SK-N-SH (cell line): ENCODE results near the gene MAP3K13. TPM values are rescaled to one million over a fixed set of nuclear protein-coding genes. Genes with fewer than 3 reads are reported as not detected.

Experiments
- CTCF ChIA-PET: fragments of 300-600, 350-600 bp; formaldehyde crosslinking; extraction: SDS; loops from one replicate; lab custom pipeline; 2021; lab: Yijun Ruan, JAX
- POLR2A ChIA-PET: fragments of 350-600 bp; sonication (Branson Sonifier 250); formaldehyde crosslinking; extraction: SDS; loops from one replicate; lab custom pipeline; 2020; ENCODE audit warnings: antibody characterized with exemption, inconsistent platforms; lab: Yijun Ruan, JAX
- DNase-seq: peaks from one replicate; pipeline ENCODE4 v3.0.0; 2012
- H2AFZ ChIP-seq: fragments of 200-600 bp; sonication (generic); 2 replicates; pipeline ENCODE4 v1.8.1; 2016; ENCODE audit warnings: antibody characterized with exemption, mild to moderate bottlenecking, low read depth
- H3F3A ChIP-seq: fragments of 200-600 bp; sonication (generic); replicated peaks from 2 replicates; pipeline ENCODE3; 2016; ENCODE audit warnings: antibody characterized with exemption, mild to moderate bottlenecking; ENCODE audit not compliant: insufficient read depth
- H3K27ac ChIP-seq, 2 experiments: fragments of 200-500 bp in 1 of 2; fragments of 200-600 bp in 1 of 2; sonication (Bioruptor generic) in 1 of 2; sonication (generic), shearing (Covaris generic) in 1 of 2; 2 replicates each; pipeline versions ENCODE4 v1.5.1 to v1.6.1; 2014 to 2016; ENCODE audit warnings: low read depth in 2 of 2, inconsistent platforms in 1 of 2, low read length in 1 of 2, mild to moderate bottlenecking in 1 of 2, mixed read lengths in 1 of 2
- H3K27me3 ChIP-seq: fragments of 200-600 bp; sonication (generic), shearing (Covaris generic); 2 replicates; pipeline ENCODE4 v1.6.1; 2016; ENCODE audit warnings: mixed run types; ENCODE audit not compliant: insufficient read depth
- H3K36me3 ChIP-seq, 2 experiments: fragments of 200-500 bp in 1 of 2; fragments of 200-600 bp in 1 of 2; sonication (Bioruptor generic) in 1 of 2; sonication (generic) in 1 of 2; replicated peaks in 1 of 2; 2 replicates each; pipeline versions ENCODE3 to v1.5.1; 2014 to 2016; ENCODE audit warnings: low read length in 1 of 2, mild to moderate bottlenecking in 1 of 2; ENCODE audit not compliant: insufficient read depth in 2 of 2, control insufficient read depth in 1 of 2
- H3K4me1 ChIP-seq, 2 experiments: fragments of 200-500 bp in 1 of 2; fragments of 200-600 bp in 1 of 2; sonication (Bioruptor generic) in 1 of 2; sonication (generic), shearing (Covaris generic) in 1 of 2; 2 replicates each; pipeline versions ENCODE4 v1.5.1 to v1.6.1; 2014 to 2016; ENCODE audit warnings: low read depth in 1 of 2, low read length in 1 of 2, mixed run types in 1 of 2; ENCODE audit not compliant: insufficient read depth in 2 of 2, control insufficient read depth in 1 of 2
- H3K4me2 ChIP-seq: fragments of 200-600 bp; sonication (generic), shearing (Covaris generic); 2 replicates; pipeline ENCODE4 v1.6.1; 2017; ENCODE audit warnings: mixed run types
- H3K4me3 ChIP-seq, 2 experiments: fragments of 200-500 bp in 1 of 2; fragments of 200-600 bp in 1 of 2; sonication (Bioruptor generic) in 1 of 2; sonication (generic), shearing (Covaris generic) in 1 of 2; 2 replicates each; pipeline versions ENCODE4 v1.5.1 to v1.8.1; 2014 to 2016; ENCODE audit warnings: low read depth in 2 of 2, inconsistent platforms in 1 of 2, low read length in 1 of 2, mild to moderate bottlenecking in 1 of 2, mixed read lengths in 1 of 2, moderate library complexity in 1 of 2
- H3K79me2 ChIP-seq: fragments of 200-600 bp; sonication (generic); 2 replicates; pipeline ENCODE4 v1.8.1; 2017; ENCODE audit warnings: mild to moderate bottlenecking; ENCODE audit not compliant: insufficient read depth
- H3K9ac ChIP-seq: fragments of 200-600 bp; sonication (generic); 2 replicates; pipeline ENCODE4 v1.6.1; 2017; ENCODE audit warnings: mixed run types
- H3K9me2 ChIP-seq: fragments of 200-600 bp; sonication (generic); 2 replicates; pipeline ENCODE4 v1.6.1; 2017; ENCODE audit warnings: mixed run types
- H3K9me3 ChIP-seq: fragments of 200-600 bp; sonication (generic); 2 replicates; pipeline ENCODE4 v1.6.1; 2017; ENCODE audit warnings: mixed run types, mild to moderate bottlenecking, moderate library complexity
- H4K20me1 ChIP-seq: fragments of 200-600 bp; sonication (generic); 2 replicates; pipeline ENCODE4 v1.6.1; 2017; ENCODE audit warnings: mild to moderate bottlenecking, mixed run types; ENCODE audit not compliant: insufficient read depth
- CHD2 ChIP-seq: fragments of 150-350 bp; IDR thresholded peaks from 2 replicates; pipeline ENCODE4 v1.6.1; 2018; ENCODE audit warnings: low read length; ENCODE audit not compliant: partially characterized antibody
- FOSL2 ChIP-seq: IDR thresholded peaks from 2 replicates; pipeline ENCODE4 v1.4.0; 2012; ENCODE audit warnings: low read depth, mild to moderate bottlenecking, moderate library complexity, borderline replicate concordance
- FOXM1 ChIP-seq: IDR thresholded peaks from 2 replicates; pipeline ENCODE4 v1.4.0; 2012; ENCODE audit warnings: low read depth, mild to moderate bottlenecking
- JUND ChIP-seq: IDR thresholded peaks from 2 replicates; pipeline ENCODE4 v1.4.0; 2012
- MEF2A ChIP-seq: IDR thresholded peaks from 2 replicates; pipeline ENCODE4 v1.4.0; 2012; ENCODE audit warnings: low read depth, borderline replicate concordance
- MXI1 ChIP-seq: IDR thresholded peaks from 2 replicates; pipeline ENCODE4 v1.6.1; 2012; ENCODE audit warnings: mild to moderate bottlenecking, low read depth, low read length, improper control_type of control experiment
- RFX5 ChIP-seq: IDR thresholded peaks from 2 replicates; pipeline ENCODE4 v1.6.1; 2012; ENCODE audit warnings: mild to moderate bottlenecking, improper control_type of control experiment, low read length
- WGBS: methylation state at CpG from one replicate; pipeline ENCODE4 v1.1.6; 2017; ENCODE audit warnings: low lambda C conversion rate; 5-methylcytosine and 5-hydroxymethylcytosine counted together
- polyA plus RNA-seq, 3 experiments: library from polyadenylated mRNA; depleted of rRNA; stranded (reverse); fragments of >200 nt; gene quantifications; 2 replicates each; pipeline ENCODE4 v1.2.3, GENCODE V29; 2012
- TF ChIP-seq, protein P1 (sequence below): IDR thresholded peaks from 2 replicates; pipeline ENCODE4; 2012
- TF ChIP-seq, protein P2 (sequence below): fragments of 150-350 bp; IDR thresholded peaks from 2 replicates; pipeline ENCODE4 v1.6.1; 2016; ENCODE audit warnings: mild to moderate bottlenecking, low read depth, low read length

The MAP3K13 gene, protein sequence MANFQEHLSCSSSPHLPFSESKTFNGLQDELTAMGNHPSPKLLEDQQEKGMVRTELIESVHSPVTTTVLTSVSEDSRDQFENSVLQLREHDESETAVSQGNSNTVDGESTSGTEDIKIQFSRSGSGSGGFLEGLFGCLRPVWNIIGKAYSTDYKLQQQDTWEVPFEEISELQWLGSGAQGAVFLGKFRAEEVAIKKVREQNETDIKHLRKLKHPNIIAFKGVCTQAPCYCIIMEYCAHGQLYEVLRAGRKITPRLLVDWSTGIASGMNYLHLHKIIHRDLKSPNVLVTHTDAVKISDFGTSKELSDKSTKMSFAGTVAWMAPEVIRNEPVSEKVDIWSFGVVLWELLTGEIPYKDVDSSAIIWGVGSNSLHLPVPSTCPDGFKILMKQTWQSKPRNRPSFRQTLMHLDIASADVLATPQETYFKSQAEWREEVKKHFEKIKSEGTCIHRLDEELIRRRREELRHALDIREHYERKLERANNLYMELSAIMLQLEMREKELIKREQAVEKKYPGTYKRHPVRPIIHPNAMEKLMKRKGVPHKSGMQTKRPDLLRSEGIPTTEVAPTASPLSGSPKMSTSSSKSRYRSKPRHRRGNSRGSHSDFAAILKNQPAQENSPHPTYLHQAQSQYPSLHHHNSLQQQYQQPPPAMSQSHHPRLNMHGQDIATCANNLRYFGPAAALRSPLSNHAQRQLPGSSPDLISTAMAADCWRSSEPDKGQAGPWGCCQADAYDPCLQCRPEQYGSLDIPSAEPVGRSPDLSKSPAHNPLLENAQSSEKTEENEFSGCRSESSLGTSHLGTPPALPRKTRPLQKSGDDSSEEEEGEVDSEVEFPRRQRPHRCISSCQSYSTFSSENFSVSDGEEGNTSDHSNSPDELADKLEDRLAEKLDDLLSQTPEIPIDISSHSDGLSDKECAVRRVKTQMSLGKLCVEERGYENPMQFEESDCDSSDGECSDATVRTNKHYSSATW
- 9.1 and 12.0 TPM in 2 replicates for polyA plus RNA-seq (2012; rRNA removed)
- 15.3 and 18.1 TPM in 2 replicates for polyA plus RNA-seq (2012; cell fraction: cytosol; rRNA removed)
- polyA plus RNA-seq (2012; cell fraction: nucleus; rRNA removed), result 3.6 and 5.0 TPM in 2 replicates

- H3K36me3 ChIP-seq, result no peaks in the 10 kb centered on the region
- 3% methylated on average over 17 of the region's 17 CpGs for WGBS
- ChIA-PET CTCF (interaction anchor here (1.0 to 2.2 kb wide), 8 partner anchors 9 to 213 kb away, joined by 3 to 15 read pairs (median 3); no protein-coding TSS in a partner anchor), POLR2A (no interaction called here)
- peaks cover 6% of the 10 kb centered on the region for H3F3A ChIP-seq
- H3K4me2 ChIP-seq, result peak within 1 kb of the TSS; percentile 93
- DNase-seq, result peak; percentile 84
- peaks cover 0 to 13% of the 10 kb centered on the region in 2 experiments; a peak in 2 of 4 replicates for H3K4me1 ChIP-seq
- peak within 1 kb of the TSS; percentile 88 for H2AFZ ChIP-seq
- H3K9me3 ChIP-seq, result no peaks in the 10 kb centered on the region
- TF ChIP-seq FOXM1 (no peak), JUND (no peak), MXI1 (peak; percentile 61), CHD2 (no peak), FOSL2 (no peak), RFX5 (peak; percentile 87), MEF2A (no peak)
- TF ChIP-seq, protein P1, sequence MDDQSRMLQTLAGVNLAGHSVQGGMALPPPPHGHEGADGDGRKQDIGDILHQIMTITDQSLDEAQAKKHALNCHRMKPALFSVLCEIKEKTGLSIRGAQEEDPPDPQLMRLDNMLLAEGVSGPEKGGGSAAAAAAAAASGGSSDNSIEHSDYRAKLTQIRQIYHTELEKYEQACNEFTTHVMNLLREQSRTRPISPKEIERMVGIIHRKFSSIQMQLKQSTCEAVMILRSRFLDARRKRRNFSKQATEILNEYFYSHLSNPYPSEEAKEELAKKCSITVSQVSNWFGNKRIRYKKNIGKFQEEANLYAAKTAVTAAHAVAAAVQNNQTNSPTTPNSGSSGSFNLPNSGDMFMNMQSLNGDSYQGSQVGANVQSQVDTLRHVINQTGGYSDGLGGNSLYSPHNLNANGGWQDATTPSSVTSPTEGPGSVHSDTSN, result peak; percentile 82
- TF ChIP-seq, protein P2, sequence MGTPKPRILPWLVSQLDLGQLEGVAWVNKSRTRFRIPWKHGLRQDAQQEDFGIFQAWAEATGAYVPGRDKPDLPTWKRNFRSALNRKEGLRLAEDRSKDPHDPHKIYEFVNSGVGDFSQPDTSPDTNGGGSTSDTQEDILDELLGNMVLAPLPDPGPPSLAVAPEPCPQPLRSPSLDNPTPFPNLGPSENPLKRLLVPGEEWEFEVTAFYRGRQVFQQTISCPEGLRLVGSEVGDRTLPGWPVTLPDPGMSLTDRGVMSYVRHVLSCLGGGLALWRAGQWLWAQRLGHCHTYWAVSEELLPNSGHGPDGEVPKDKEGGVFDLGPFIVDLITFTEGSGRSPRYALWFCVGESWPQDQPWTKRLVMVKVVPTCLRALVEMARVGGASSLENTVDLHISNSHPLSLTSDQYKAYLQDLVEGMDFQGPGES, result no peak
- TF ChIP-seq, all 33 proteins: peak for 3
- Histone ChIP-seq H4K20me1 (no peaks in the 10 kb centered on the region), H3K9ac (peak within 1 kb of the TSS; percentile 47; the same call in 1 of the 2 replicates), H3K27ac (peak within 1 kb of the TSS; percentile 43 to 49; a peak in 3 of 4 replicates), H3K27me3 (no peaks in the 10 kb centered on the region), H3K4me3 (peak within 1 kb of the TSS; percentile 57 to 67), H3K79me2 (no peaks in the 10 kb centered on the region), H3K9me2 (no peaks in the 10 kb centered on the region)
These were observed at the start of gene MAP3K13 for GRCh38 chr3:185362850-185363661. Gene MAP3K13 (plus strand): TSS chr3:185363136. CDS start chr3:185428582, 65,446 bp downstream.
